ENCODE measurements around the gene VPS13A.

VPS13A gene

DNA sequence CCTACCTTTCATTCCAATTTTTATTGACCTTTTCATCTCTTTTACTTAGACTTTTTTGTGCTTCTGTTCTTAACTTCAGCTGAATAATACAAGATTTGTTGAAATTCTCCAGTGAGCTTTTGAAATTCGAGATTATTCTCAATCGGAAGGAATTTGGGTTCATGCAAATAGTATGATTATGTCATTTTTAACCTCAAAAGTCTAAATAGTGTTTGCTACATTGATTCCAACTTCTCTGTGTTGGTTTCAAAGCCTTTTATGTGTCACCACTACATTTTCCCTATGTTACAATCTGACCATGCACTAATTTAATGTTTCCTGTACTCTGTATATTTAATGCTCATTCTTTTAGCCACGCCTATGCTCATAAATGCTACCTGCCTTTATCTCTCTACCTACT, 44.1 kb downstream of the VPS13A start:
- Histone ChIP-seq H3K79me2 (ENCODE audit: insufficient read depth, low read length) (no peaks in the 10 kb centered on the region), H3K9me2 (ENCODE audit: low read depth, low read length) (no peaks in the 10 kb centered on the region), H3F3A (ENCODE audit: insufficient read depth, low read length) (no peaks in the 10 kb centered on the region), H2AFZ (ENCODE audit: low read length) (no peak overlapping the region), H4K20me1 (ENCODE audit: insufficient read depth, low read length) (no peaks in the 10 kb centered on the region), H3K27me3 (ENCODE audit: insufficient read depth, low read length) (no peaks in the 10 kb centered on the region), H3K36me3 (ENCODE audit: insufficient read depth, low read length) (peaks cover 25% of the 10 kb centered on the region), H3K4me1 (ENCODE audit: insufficient read depth, low read length, severe bottlenecking) (no peaks in the 10 kb centered on the region), H3K4me3 (ENCODE audit: low read depth, low read length, poor library complexity, severe bottlenecking) (no peak overlapping the region), H3K9me3 (ENCODE audit: low read length) (no peaks in the 10 kb centered on the region), H3K9ac (ENCODE audit: low read length) (no peak overlapping the region), H3K4me2 (ENCODE audit: low read length) (no peak overlapping the region), H3K27ac (ENCODE audit: low read depth, low read length, poor library complexity, severe bottlenecking) (no peak overlapping the region)
- TF ChIP-seq, protein P1, sequence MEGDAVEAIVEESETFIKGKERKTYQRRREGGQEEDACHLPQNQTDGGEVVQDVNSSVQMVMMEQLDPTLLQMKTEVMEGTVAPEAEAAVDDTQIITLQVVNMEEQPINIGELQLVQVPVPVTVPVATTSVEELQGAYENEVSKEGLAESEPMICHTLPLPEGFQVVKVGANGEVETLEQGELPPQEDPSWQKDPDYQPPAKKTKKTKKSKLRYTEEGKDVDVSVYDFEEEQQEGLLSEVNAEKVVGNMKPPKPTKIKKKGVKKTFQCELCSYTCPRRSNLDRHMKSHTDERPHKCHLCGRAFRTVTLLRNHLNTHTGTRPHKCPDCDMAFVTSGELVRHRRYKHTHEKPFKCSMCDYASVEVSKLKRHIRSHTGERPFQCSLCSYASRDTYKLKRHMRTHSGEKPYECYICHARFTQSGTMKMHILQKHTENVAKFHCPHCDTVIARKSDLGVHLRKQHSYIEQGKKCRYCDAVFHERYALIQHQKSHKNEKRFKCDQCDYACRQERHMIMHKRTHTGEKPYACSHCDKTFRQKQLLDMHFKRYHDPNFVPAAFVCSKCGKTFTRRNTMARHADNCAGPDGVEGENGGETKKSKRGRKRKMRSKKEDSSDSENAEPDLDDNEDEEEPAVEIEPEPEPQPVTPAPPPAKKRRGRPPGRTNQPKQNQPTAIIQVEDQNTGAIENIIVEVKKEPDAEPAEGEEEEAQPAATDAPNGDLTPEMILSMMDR (IDR thresholded peaks at IDR 0.05; ENCODE audit: low read length) = no peak
- no peak for TF ChIP-seq EZH2 (IDR thresholded peaks at IDR 0.05; ENCODE audit: borderline replicate concordance, low read length)

DNA sequence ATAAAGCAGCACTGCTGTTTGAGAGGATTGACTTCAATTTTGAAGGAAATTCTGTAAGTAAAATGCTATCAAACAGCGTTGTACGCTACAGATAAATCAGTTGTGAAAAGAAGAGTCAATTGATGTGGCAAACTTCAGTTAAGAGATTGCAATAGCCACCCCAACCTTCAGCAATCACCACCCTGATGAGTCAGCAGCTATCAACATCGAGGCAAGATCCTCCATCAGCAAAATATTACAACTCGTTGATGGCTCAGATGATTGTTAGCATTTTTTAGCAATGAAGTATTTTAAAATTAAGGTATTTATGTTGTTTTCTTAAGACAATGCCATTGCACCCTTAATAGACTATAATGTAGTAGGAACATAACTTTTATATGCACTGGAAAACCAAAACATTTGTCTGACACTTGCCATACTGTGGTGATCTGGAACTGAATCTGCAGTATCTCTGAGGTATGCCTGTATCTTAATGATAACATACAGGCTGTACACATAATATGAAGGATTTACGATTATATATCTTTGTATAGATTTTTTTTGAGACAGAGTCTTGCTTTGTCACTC, 47.5 kb downstream of the VPS13A start:
- H3K9ac ChIP-seq (ENCODE audit: low read length) = no peak overlapping the region
- no peak overlapping the region for H2AFZ ChIP-seq (ENCODE audit: low read length)
- H3K27me3 ChIP-seq (ENCODE audit: insufficient read depth, low read length) = no peaks in the 10 kb centered on the region
- no peaks in the 10 kb centered on the region for H3K4me1 ChIP-seq (ENCODE audit: insufficient read depth, low read length, severe bottlenecking)
- no peaks in the 10 kb centered on the region for H3K79me2 ChIP-seq (ENCODE audit: insufficient read depth, low read length)
- no peaks in the 10 kb centered on the region for H3K9me3 ChIP-seq (ENCODE audit: low read length)
- 0 out of 2 replicates have a peak, but pooled peaks cover 3% of the 10 kb centered on the region for H3F3A ChIP-seq (ENCODE audit: insufficient read depth, low read length)
- H3K4me3 ChIP-seq (ENCODE audit: low read depth, low read length, poor library complexity, severe bottlenecking) = no peak overlapping the region
- no peak overlapping the region for H3K27ac ChIP-seq (ENCODE audit: low read depth, low read length, poor library complexity, severe bottlenecking)
- no peaks in the 10 kb centered on the region for H4K20me1 ChIP-seq (ENCODE audit: insufficient read depth, low read length)
- H3K4me2 ChIP-seq (ENCODE audit: low read length) = no peak overlapping the region
- no peak for TF ChIP-seq EZH2 (IDR thresholded peaks at IDR 0.05; ENCODE audit: borderline replicate concordance, low read length)
- TF ChIP-seq, protein P1 (IDR thresholded peaks at IDR 0.05; ENCODE audit: low read length) = no peak
- no peaks in the 10 kb centered on the region for H3K9me2 ChIP-seq (ENCODE audit: low read depth, low read length)
- H3K36me3 ChIP-seq (ENCODE audit: insufficient read depth, low read length) = peaks cover 50% of the 10 kb centered on the region

DNA sequence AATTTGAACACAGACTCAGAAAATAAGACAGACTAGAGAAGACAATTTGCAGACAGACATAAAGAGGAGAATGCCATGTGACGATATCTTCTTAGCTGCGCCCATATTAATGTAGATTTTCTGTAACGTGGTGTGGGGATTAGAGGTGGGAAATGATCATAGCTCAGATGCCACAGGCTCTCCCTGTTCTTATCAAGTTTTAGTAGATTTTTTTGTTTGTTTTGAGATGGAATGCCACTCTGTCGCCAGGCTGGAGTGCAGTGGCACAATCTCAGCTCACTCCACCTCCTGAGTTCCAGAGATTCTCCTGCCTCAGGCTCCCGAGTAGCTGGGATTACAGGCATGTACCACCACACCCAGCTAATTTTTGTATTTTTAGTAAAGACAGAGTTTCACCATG, 59.4 kb downstream of the VPS13A start:
- Histone ChIP-seq H3K4me2 (ENCODE audit: low read length) (no peak overlapping the region), H3K27ac (ENCODE audit: low read depth, low read length, poor library complexity, severe bottlenecking) (no peak overlapping the region), H3K4me1 (ENCODE audit: insufficient read depth, low read length, severe bottlenecking) (no peaks in the 10 kb centered on the region), H3K36me3 (ENCODE audit: insufficient read depth, low read length) (peaks cover 31% of the 10 kb centered on the region), H3K79me2 (ENCODE audit: insufficient read depth, low read length) (no peaks in the 10 kb centered on the region; the same call in 1 of the 2 replicates), H3K9me2 (ENCODE audit: low read depth, low read length) (no peaks in the 10 kb centered on the region), H3K4me3 (ENCODE audit: low read depth, low read length, poor library complexity, severe bottlenecking) (no peak overlapping the region), H4K20me1 (ENCODE audit: insufficient read depth, low read length) (no peaks in the 10 kb centered on the region), H3K9ac (ENCODE audit: low read length) (no peak overlapping the region), H3K9me3 (ENCODE audit: low read length) (no peaks in the 10 kb centered on the region), H2AFZ (ENCODE audit: low read length) (no peak overlapping the region), H3F3A (ENCODE audit: insufficient read depth, low read length) (no peaks in the 10 kb centered on the region), H3K27me3 (ENCODE audit: insufficient read depth, low read length) (no peaks in the 10 kb centered on the region)
- TF ChIP-seq, protein P1 (IDR thresholded peaks at IDR 0.05; ENCODE audit: low read length) = no peak

All from OCI-LY1 (cell line).